Sigmoid colon (tissue), 4 donors: ENCODE data around the gene GSK3B.
"Not testable (repeated sequence)": the region's sequence is repeated elsewhere in the genome, so short reads cannot be mapped to it uniquely, and the experiment has no call there.

Source experiments
- CTCF ChIP-seq, 4 experiments: fragments of 450-650 bp in 3 of 4; fragments of 200-600 bp in 1 of 4; IDR thresholded peaks; one replicate each; pipeline ENCODE4 v1.5.1; 2016 to 2019; ENCODE audit warnings: antibody characterized with exemption in 4 of 4, mild to moderate bottlenecking in 3 of 4, moderate library complexity in 2 of 4
- POLR2A ChIP-seq, 2 donors: fragments of 450-650 bp; IDR thresholded peaks; one replicate each; pipeline ENCODE4 v1.6.1; 2016; ENCODE audit warnings: antibody characterized with exemption in 2 of 2, mild to moderate bottlenecking in 2 of 2, moderate library complexity in 2 of 2
- POLR2AphosphoS5 ChIP-seq, 4 donors: sonication (generic); formaldehyde crosslinking; IDR thresholded peaks; one replicate each; pipeline ENCODE4 v1.6.1; 2017; ENCODE audit warnings: antibody characterized with exemption in 4 of 4

GRCh38 chr3:120005741-120006140 is 88.5 kb downstream of the GSK3B start:
- not testable (repeated sequence) for TF ChIP-seq CTCF, POLR2AphosphoS5, POLR2A (IDR thresholded peaks at IDR 0.05)
